Keratinocyte (primary cell): Measurements from ENCODE around the gene CCDC102B.

ENCODE experiments used
- EZH2 ChIP-seq: IDR thresholded peaks from one replicate; pipeline ENCODE4 v1.6.1; 2012; ENCODE audit warnings: inconsistent platforms, mild to moderate bottlenecking, low read length, moderate library complexity
- TF ChIP-seq, protein P1 (sequence below), 3 experiments: IDR thresholded peaks in 1 of 3; conservative IDR thresholded peaks in 1 of 3; optimal IDR thresholded peaks in 1 of 3; 2 replicates in 2 of 3; 3 replicates in 1 of 3; pipeline versions ENCODE3 to v1.5.1; 2011; ENCODE audit warnings: low read length in 3 of 3, mild to moderate bottlenecking in 3 of 3, moderate library complexity in 2 of 3, control low read depth in 1 of 3, inconsistent platforms in 1 of 3; ENCODE audit not compliant: insufficient read depth in 2 of 3; ENCODE audit errors: extremely low read depth in 1 of 3

DNA sequence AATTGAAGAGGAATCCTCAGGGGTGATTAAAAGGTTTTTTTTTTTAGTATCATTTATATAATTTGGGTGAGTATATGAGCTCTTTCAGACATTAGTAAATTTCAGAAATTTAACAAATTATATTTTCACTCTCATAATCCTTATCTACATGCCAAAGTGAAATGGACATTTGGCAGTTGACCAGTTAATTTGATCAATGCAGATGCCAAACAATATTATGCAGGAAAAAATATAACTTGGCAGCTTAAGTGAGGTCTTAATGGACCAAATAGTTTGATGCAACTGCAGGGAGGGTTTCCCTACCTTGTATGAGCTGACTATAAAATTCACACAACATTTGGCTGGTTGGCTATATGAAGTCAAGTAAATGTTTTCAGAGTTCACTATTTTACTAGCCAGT is 185.2 kb downstream of the CCDC102B start:
- TF ChIP-seq, protein P1, sequence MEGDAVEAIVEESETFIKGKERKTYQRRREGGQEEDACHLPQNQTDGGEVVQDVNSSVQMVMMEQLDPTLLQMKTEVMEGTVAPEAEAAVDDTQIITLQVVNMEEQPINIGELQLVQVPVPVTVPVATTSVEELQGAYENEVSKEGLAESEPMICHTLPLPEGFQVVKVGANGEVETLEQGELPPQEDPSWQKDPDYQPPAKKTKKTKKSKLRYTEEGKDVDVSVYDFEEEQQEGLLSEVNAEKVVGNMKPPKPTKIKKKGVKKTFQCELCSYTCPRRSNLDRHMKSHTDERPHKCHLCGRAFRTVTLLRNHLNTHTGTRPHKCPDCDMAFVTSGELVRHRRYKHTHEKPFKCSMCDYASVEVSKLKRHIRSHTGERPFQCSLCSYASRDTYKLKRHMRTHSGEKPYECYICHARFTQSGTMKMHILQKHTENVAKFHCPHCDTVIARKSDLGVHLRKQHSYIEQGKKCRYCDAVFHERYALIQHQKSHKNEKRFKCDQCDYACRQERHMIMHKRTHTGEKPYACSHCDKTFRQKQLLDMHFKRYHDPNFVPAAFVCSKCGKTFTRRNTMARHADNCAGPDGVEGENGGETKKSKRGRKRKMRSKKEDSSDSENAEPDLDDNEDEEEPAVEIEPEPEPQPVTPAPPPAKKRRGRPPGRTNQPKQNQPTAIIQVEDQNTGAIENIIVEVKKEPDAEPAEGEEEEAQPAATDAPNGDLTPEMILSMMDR (optimal IDR thresholded peaks at IDR 0.05 in 1 of 3, IDR thresholded peaks at IDR 0.05 in 1 of 3, conservative IDR thresholded peaks at IDR 0.05 in 1 of 3; ENCODE audit: extremely low read depth in 1 of 3, insufficient read depth in 2 of 3, low read length in 3 of 3): no peak
- TF ChIP-seq EZH2: no peak
